8988T (cell line): ENCODE measurements around the gene AHSA1.

Source experiments
- DNase-seq: peaks from one replicate; pipeline ENCODE4 v3.0.0; 2011

Gene AHSA1

GRCh38 chr14:77511486-77512162, 53.7 kb downstream of the AHSA1 start:
- DNase-seq = no peak

DNA sequence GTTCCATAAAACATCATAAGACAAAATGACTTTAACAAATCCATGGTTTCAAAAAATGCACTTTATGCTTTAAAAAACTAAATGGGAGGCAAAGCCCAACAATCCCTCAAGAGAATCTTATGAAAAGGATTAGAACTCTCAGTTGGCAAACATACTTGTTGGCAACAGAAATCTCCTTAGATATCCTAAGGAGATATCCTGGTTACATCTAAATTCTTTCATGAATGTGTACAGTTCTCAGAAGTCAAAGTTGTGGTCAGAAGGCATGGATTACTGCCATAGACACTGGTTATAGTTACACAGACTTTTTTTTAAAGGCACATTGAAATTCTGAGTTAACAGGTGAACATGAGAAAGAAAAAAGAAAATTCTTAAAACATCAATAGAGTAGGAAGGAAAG, 58.2 kb downstream of the AHSA1 start:
- DNase-seq = no peak
